SK-N-SH (cell line): Measurements from ENCODE around the gene STARD13. TPM values are rescaled to one million over a fixed set of nuclear protein-coding genes. Genes with fewer than 3 reads are reported as not detected.

ENCODE experiments used
- CTCF ChIA-PET: fragments of 300-600, 350-600 bp; formaldehyde crosslinking; extraction: SDS; loops from one replicate; lab custom pipeline; 2021; lab: Yijun Ruan, JAX
- POLR2A ChIA-PET: fragments of 350-600 bp; sonication (Branson Sonifier 250); formaldehyde crosslinking; extraction: SDS; loops from one replicate; lab custom pipeline; 2020; ENCODE audit warnings: antibody characterized with exemption, inconsistent platforms; lab: Yijun Ruan, JAX
- DNase-seq: peaks from one replicate; pipeline ENCODE4 v3.0.0; 2012
- H2AFZ ChIP-seq: fragments of 200-600 bp; sonication (generic); 2 replicates; pipeline ENCODE4 v1.8.1; 2016; ENCODE audit warnings: antibody characterized with exemption, mild to moderate bottlenecking, low read depth
- H3F3A ChIP-seq: fragments of 200-600 bp; sonication (generic); replicated peaks from 2 replicates; pipeline ENCODE3; 2016; ENCODE audit warnings: antibody characterized with exemption, mild to moderate bottlenecking; ENCODE audit not compliant: insufficient read depth
- H3K27ac ChIP-seq, 2 experiments: fragments of 200-500 bp in 1 of 2; fragments of 200-600 bp in 1 of 2; sonication (Bioruptor generic) in 1 of 2; sonication (generic), shearing (Covaris generic) in 1 of 2; 2 replicates each; pipeline versions ENCODE4 v1.5.1 to v1.6.1; 2014 to 2016; ENCODE audit warnings: low read depth in 2 of 2, inconsistent platforms in 1 of 2, low read length in 1 of 2, mild to moderate bottlenecking in 1 of 2, mixed read lengths in 1 of 2
- H3K27me3 ChIP-seq: fragments of 200-600 bp; sonication (generic), shearing (Covaris generic); 2 replicates; pipeline ENCODE4 v1.6.1; 2016; ENCODE audit warnings: mixed run types; ENCODE audit not compliant: insufficient read depth
- H3K36me3 ChIP-seq, 2 experiments: fragments of 200-500 bp in 1 of 2; fragments of 200-600 bp in 1 of 2; sonication (Bioruptor generic) in 1 of 2; sonication (generic) in 1 of 2; replicated peaks in 1 of 2; 2 replicates each; pipeline versions ENCODE3 to v1.5.1; 2014 to 2016; ENCODE audit warnings: low read length in 1 of 2, mild to moderate bottlenecking in 1 of 2; ENCODE audit not compliant: insufficient read depth in 2 of 2, control insufficient read depth in 1 of 2
- H3K4me1 ChIP-seq, 2 experiments: fragments of 200-500 bp in 1 of 2; fragments of 200-600 bp in 1 of 2; sonication (Bioruptor generic) in 1 of 2; sonication (generic), shearing (Covaris generic) in 1 of 2; 2 replicates each; pipeline versions ENCODE4 v1.5.1 to v1.6.1; 2014 to 2016; ENCODE audit warnings: low read depth in 1 of 2, low read length in 1 of 2, mixed run types in 1 of 2; ENCODE audit not compliant: insufficient read depth in 2 of 2, control insufficient read depth in 1 of 2
- H3K4me2 ChIP-seq: fragments of 200-600 bp; sonication (generic), shearing (Covaris generic); 2 replicates; pipeline ENCODE4 v1.6.1; 2017; ENCODE audit warnings: mixed run types
- H3K4me3 ChIP-seq, 2 experiments: fragments of 200-500 bp in 1 of 2; fragments of 200-600 bp in 1 of 2; sonication (Bioruptor generic) in 1 of 2; sonication (generic), shearing (Covaris generic) in 1 of 2; 2 replicates each; pipeline versions ENCODE4 v1.5.1 to v1.8.1; 2014 to 2016; ENCODE audit warnings: low read depth in 2 of 2, inconsistent platforms in 1 of 2, low read length in 1 of 2, mild to moderate bottlenecking in 1 of 2, mixed read lengths in 1 of 2, moderate library complexity in 1 of 2
- H3K79me2 ChIP-seq: fragments of 200-600 bp; sonication (generic); 2 replicates; pipeline ENCODE4 v1.8.1; 2017; ENCODE audit warnings: mild to moderate bottlenecking; ENCODE audit not compliant: insufficient read depth
- H3K9ac ChIP-seq: fragments of 200-600 bp; sonication (generic); 2 replicates; pipeline ENCODE4 v1.6.1; 2017; ENCODE audit warnings: mixed run types
- H3K9me2 ChIP-seq: fragments of 200-600 bp; sonication (generic); 2 replicates; pipeline ENCODE4 v1.6.1; 2017; ENCODE audit warnings: mixed run types
- H3K9me3 ChIP-seq: fragments of 200-600 bp; sonication (generic); 2 replicates; pipeline ENCODE4 v1.6.1; 2017; ENCODE audit warnings: mixed run types, mild to moderate bottlenecking, moderate library complexity
- H4K20me1 ChIP-seq: fragments of 200-600 bp; sonication (generic); 2 replicates; pipeline ENCODE4 v1.6.1; 2017; ENCODE audit warnings: mild to moderate bottlenecking, mixed run types; ENCODE audit not compliant: insufficient read depth
- CHD2 ChIP-seq: fragments of 150-350 bp; IDR thresholded peaks from 2 replicates; pipeline ENCODE4 v1.6.1; 2018; ENCODE audit warnings: low read length; ENCODE audit not compliant: partially characterized antibody
- CTCF ChIP-seq: fragments of 200-600 bp; sonication (generic); IDR thresholded peaks from 2 replicates; pipeline ENCODE4 v1.6.1; 2017; ENCODE audit warnings: antibody characterized with exemption, mild to moderate bottlenecking, moderate library complexity
- EP300 ChIP-seq, 2 experiments: IDR thresholded peaks; 2 replicates each; pipeline versions ENCODE4 v1.4.0 to v1.6.1; 2012; ENCODE audit warnings: borderline replicate concordance in 1 of 2, low read depth in 1 of 2, low read length in 1 of 2
- FOSL2 ChIP-seq: IDR thresholded peaks from 2 replicates; pipeline ENCODE4 v1.4.0; 2012; ENCODE audit warnings: low read depth, mild to moderate bottlenecking, moderate library complexity, borderline replicate concordance
- FOXM1 ChIP-seq: IDR thresholded peaks from 2 replicates; pipeline ENCODE4 v1.4.0; 2012; ENCODE audit warnings: low read depth, mild to moderate bottlenecking
- IRF3 ChIP-seq: fragments of 150-350 bp; IDR thresholded peaks from 2 replicates; pipeline ENCODE4 v1.6.1; 2016; ENCODE audit warnings: mild to moderate bottlenecking, low read depth, low read length
- JUND ChIP-seq: IDR thresholded peaks from 2 replicates; pipeline ENCODE4 v1.4.0; 2012
- MAX ChIP-seq: IDR thresholded peaks from 2 replicates; pipeline ENCODE4 v1.4.0; 2012; ENCODE audit warnings: low read depth
- MEF2A ChIP-seq: IDR thresholded peaks from 2 replicates; pipeline ENCODE4 v1.4.0; 2012; ENCODE audit warnings: low read depth, borderline replicate concordance
- MXI1 ChIP-seq: IDR thresholded peaks from 2 replicates; pipeline ENCODE4 v1.6.1; 2012; ENCODE audit warnings: mild to moderate bottlenecking, low read depth, low read length, improper control_type of control experiment
- NFIC ChIP-seq: IDR thresholded peaks from 2 replicates; pipeline ENCODE4 v1.4.0; 2012; ENCODE audit warnings: borderline replicate concordance
- PBX3 ChIP-seq: IDR thresholded peaks from 2 replicates; pipeline ENCODE4; 2012
- POLR2AphosphoS5 ChIP-seq: IDR thresholded peaks from 2 replicates; pipeline ENCODE4 v1.6.1; 2012; ENCODE audit warnings: low read depth, low read length
- RAD21 ChIP-seq: IDR thresholded peaks from 2 replicates; pipeline ENCODE4 v1.6.1; 2012; ENCODE audit warnings: mild to moderate bottlenecking, low read length
- RCOR1 ChIP-seq: fragments of 150-350 bp; IDR thresholded peaks from 2 replicates; pipeline ENCODE4 v1.6.1; 2017; ENCODE audit warnings: antibody characterized with exemption, low read length
- RXRA ChIP-seq: IDR thresholded peaks from 2 replicates; pipeline ENCODE4 v1.4.0; 2012; ENCODE audit warnings: low read depth, mild to moderate bottlenecking, borderline replicate concordance
- SMC3 ChIP-seq: IDR thresholded peaks from 2 replicates; pipeline ENCODE4 v1.6.1; 2012; ENCODE audit warnings: low read depth, low read length, improper control_type of control experiment
- TCF12 ChIP-seq: IDR thresholded peaks from 2 replicates; pipeline ENCODE4 v1.4.0; 2012
- TEAD4 ChIP-seq: IDR thresholded peaks from 2 replicates; pipeline ENCODE4 v1.4.0; 2012; ENCODE audit warnings: mild to moderate bottlenecking, borderline replicate concordance; ENCODE audit not compliant: insufficient read depth
- USF2 ChIP-seq: fragments of 150-350 bp; IDR thresholded peaks from 2 replicates; pipeline ENCODE4 v1.6.1; 2017; ENCODE audit warnings: antibody characterized with exemption, low read length, low read depth, borderline replicate concordance
- YY1 ChIP-seq: IDR thresholded peaks from 2 replicates; pipeline ENCODE4 v1.4.0; 2012; ENCODE audit warnings: low read depth, mild to moderate bottlenecking
- WGBS: methylation state at CpG from one replicate; pipeline ENCODE4 v1.1.6; 2017; ENCODE audit warnings: low lambda C conversion rate; 5-methylcytosine and 5-hydroxymethylcytosine counted together
- polyA plus RNA-seq, 3 experiments: library from polyadenylated mRNA; depleted of rRNA; stranded (reverse); fragments of >200 nt; gene quantifications; 2 replicates each; pipeline ENCODE4 v1.2.3, GENCODE V29; 2012

Gene STARD13
- polyA plus RNA-seq, 1 of the 3 experiments (the other 2 are of a cell fraction), result 5.7 TPM

GRCh38 chr13:33204130-33204927, 81.2 kb downstream of the STARD13 start (continued):
- TF ChIP-seq CTCF (no peak), TCF12 (peak; percentile 94), EP300 (IDR thresholded peaks at IDR 0.05; ENCODE audit: borderline replicate concordance in 1 of 2, low read depth in 1 of 2, low read length in 1 of 2) (peak; percentile 27 to 85; a peak in 3 of 4 replicates), RCOR1 (peak; percentile 77), SMC3 (no peak), RXRA (no peak), RAD21 (peak; percentile 38), TEAD4 (peak; percentile 52; the same call in 1 of the 2 replicates), MEF2A (no peak), CHD2 (peak; percentile 73), MXI1 (peak; percentile 76), YY1 (peak; percentile 80; the same call in 1 of the 2 replicates), FOSL2 (no peak)
- TF ChIP-seq, all 33 proteins: peak for 15

- Histone ChIP-seq H3F3A (peaks cover 13% of the 10 kb centered on the region), H3K4me1 (peaks cover 28 to 36% of the 10 kb centered on the region in 2 experiments), H2AFZ (no peak overlapping the region), H4K20me1 (no peaks in the 10 kb centered on the region), H3K27me3 (no peaks in the 10 kb centered on the region), H3K9ac (no peak overlapping the region), H3K9me3 (no peaks in the 10 kb centered on the region), H3K4me2 (no peak overlapping the region), H3K9me2 (no peaks in the 10 kb centered on the region), H3K79me2 (peaks cover 89% of the 10 kb centered on the region), H3K27ac (peak overlapping the region in 1 of 2 experiments; percentile 99; a peak in 2 of 4 replicates), H3K4me3 (no peak overlapping the region), H3K36me3 (no peaks in the 10 kb centered on the region)
- no peak for DNase-seq
- 96% methylated on average over 8 of the region's 8 CpGs for WGBS
- POLR2A ChIA-PET, result no interaction called here
- TF ChIP-seq TCF12 (no peak), RCOR1 (no peak), MAX (no peak), FOXM1 (no peak), PBX3 (no peak), NFIC (no peak), RAD21 (no peak), IRF3 (no peak), RXRA (no peak), POLR2AphosphoS5 (no peak), JUND (no peak), USF2 (no peak)
- CTCF ChIA-PET, result interaction anchor here (1.4 to 1.7 kb wide), 4 partner anchors 10 to 552 kb away, joined by 3 to 5 read pairs (median 3); no protein-coding TSS in a partner anchor
These were observed 82.8 kb downstream of the STARD13 start for GRCh38 chr13:33202644-33203169.
